ENCODE results near the gene HOXA6. TPM values are rescaled to one million over a fixed set of nuclear protein-coding genes. Genes with fewer than 3 reads are reported as not detected.

HOXA6 gene
- total RNA-seq, 1 donor from 2014 or later, result not detected

DNA sequence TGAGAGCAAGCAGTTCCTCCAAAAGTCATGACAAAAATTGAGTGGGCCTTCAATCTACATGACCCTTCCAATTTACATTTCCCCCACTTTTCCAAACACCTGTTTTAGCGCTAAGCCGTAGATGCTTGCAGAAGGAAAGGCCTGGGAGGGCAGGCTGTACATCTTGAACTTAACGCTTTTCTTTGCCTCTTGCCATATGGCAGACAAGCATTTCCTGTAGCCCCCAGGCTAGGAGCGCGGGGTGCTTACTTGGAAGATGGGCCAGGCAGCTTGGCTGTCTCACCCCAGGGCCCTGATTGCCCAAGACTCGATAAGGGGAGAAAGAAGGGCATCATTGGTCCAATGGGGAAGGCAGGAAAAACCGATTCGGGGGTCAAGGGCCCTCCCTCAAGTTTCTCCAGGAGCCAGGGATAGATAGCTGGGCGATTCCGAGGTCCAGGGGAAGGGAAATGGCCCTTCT lies 24.8 kb upstream of the HOXA6 start:
- Mint-ChIP-seq H3K36me3 (ENCODE audit: low read depth, unreplicated experiment) (no peaks in the 10 kb centered on the region), H3K4me3 (ENCODE audit: unreplicated experiment) (peak overlapping the region; percentile 18), H3K4me1 (ENCODE audit: unreplicated experiment) (peaks cover 42% of the 10 kb centered on the region), H3K27me3 (ENCODE audit: unreplicated experiment) (peaks cover 37% of the 10 kb centered on the region), H3K27ac (ENCODE audit: unreplicated experiment) (no peak overlapping the region), H3K9me3 (ENCODE audit: unreplicated experiment) (no peaks in the 10 kb centered on the region)
- TF ChIP-seq, protein P1, sequence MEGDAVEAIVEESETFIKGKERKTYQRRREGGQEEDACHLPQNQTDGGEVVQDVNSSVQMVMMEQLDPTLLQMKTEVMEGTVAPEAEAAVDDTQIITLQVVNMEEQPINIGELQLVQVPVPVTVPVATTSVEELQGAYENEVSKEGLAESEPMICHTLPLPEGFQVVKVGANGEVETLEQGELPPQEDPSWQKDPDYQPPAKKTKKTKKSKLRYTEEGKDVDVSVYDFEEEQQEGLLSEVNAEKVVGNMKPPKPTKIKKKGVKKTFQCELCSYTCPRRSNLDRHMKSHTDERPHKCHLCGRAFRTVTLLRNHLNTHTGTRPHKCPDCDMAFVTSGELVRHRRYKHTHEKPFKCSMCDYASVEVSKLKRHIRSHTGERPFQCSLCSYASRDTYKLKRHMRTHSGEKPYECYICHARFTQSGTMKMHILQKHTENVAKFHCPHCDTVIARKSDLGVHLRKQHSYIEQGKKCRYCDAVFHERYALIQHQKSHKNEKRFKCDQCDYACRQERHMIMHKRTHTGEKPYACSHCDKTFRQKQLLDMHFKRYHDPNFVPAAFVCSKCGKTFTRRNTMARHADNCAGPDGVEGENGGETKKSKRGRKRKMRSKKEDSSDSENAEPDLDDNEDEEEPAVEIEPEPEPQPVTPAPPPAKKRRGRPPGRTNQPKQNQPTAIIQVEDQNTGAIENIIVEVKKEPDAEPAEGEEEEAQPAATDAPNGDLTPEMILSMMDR (IDR thresholded peaks at IDR 0.05; ENCODE audit: unreplicated experiment), result no peak
- no peak for DNase-seq (ENCODE audit: low spot score)

- H3K27me3 Mint-ChIP-seq (ENCODE audit: unreplicated experiment), result peaks cover 37% of the 10 kb centered on the region
- TF ChIP-seq, protein P1 (IDR thresholded peaks at IDR 0.05; ENCODE audit: unreplicated experiment), result no peak
- DNase-seq (ENCODE audit: low spot score), result no peak
- no peaks in the 10 kb centered on the region for H3K9me3 Mint-ChIP-seq (ENCODE audit: unreplicated experiment)
- no peak overlapping the region for H3K4me3 Mint-ChIP-seq (ENCODE audit: unreplicated experiment)
- peaks cover 48% of the 10 kb centered on the region for H3K4me1 Mint-ChIP-seq (ENCODE audit: unreplicated experiment)
- no peaks in the 10 kb centered on the region for H3K36me3 Mint-ChIP-seq (ENCODE audit: low read depth, unreplicated experiment)
- no peak overlapping the region for H3K27ac Mint-ChIP-seq (ENCODE audit: unreplicated experiment)
Observed at GRCh38 chr7:27171637-27172314, 24.2 kb upstream of the HOXA6 start.

GRCh38 chr7:27171325-27171636 lies 23.7 kb upstream of the HOXA6 start:
- H3K9me3 Mint-ChIP-seq (ENCODE audit: unreplicated experiment), result no peaks in the 10 kb centered on the region
- peaks cover 32% of the 10 kb centered on the region for H3K27me3 Mint-ChIP-seq (ENCODE audit: unreplicated experiment)
- DNase-seq (ENCODE audit: low spot score), result no peak
- no peak overlapping the region for H3K4me3 Mint-ChIP-seq (ENCODE audit: unreplicated experiment)
- no peaks in the 10 kb centered on the region for H3K36me3 Mint-ChIP-seq (ENCODE audit: low read depth, unreplicated experiment)
- H3K27ac Mint-ChIP-seq (ENCODE audit: unreplicated experiment), result no peak overlapping the region
- peaks cover 48% of the 10 kb centered on the region for H3K4me1 Mint-ChIP-seq (ENCODE audit: unreplicated experiment)
- TF ChIP-seq, protein P1 (IDR thresholded peaks at IDR 0.05; ENCODE audit: unreplicated experiment), result no peak

GRCh38 chr7:27170426-27171324 lies 23.1 kb upstream of the HOXA6 start:
- DNase-seq (ENCODE audit: low spot score), result no peak
- TF ChIP-seq, protein P1 (IDR thresholded peaks at IDR 0.05; ENCODE audit: unreplicated experiment), result no peak
- Mint-ChIP-seq H3K36me3 (ENCODE audit: low read depth, unreplicated experiment) (peaks cover 2% of the 10 kb centered on the region), H3K27ac (ENCODE audit: unreplicated experiment) (no peak overlapping the region), H3K4me1 (ENCODE audit: unreplicated experiment) (peaks cover 46% of the 10 kb centered on the region), H3K27me3 (ENCODE audit: unreplicated experiment) (peaks cover 32% of the 10 kb centered on the region), H3K9me3 (ENCODE audit: unreplicated experiment) (no peaks in the 10 kb centered on the region), H3K4me3 (ENCODE audit: unreplicated experiment) (peak overlapping the region; percentile 51)

Data from endothelial cell (in vitro differentiated cells).